NCI-H1048 (cell line): ENCODE results near the gene CNGA2.

Experiments
- DNase-seq: peaks from one replicate; lab custom pipeline; 2025; lab: John Stamatoyannopoulos, UW

CNGA2 gene

GRCh38 chrX:151753313-151754046 lies 18.9 kb downstream of the CNGA2 start:
- no peak for DNase-seq

DNA sequence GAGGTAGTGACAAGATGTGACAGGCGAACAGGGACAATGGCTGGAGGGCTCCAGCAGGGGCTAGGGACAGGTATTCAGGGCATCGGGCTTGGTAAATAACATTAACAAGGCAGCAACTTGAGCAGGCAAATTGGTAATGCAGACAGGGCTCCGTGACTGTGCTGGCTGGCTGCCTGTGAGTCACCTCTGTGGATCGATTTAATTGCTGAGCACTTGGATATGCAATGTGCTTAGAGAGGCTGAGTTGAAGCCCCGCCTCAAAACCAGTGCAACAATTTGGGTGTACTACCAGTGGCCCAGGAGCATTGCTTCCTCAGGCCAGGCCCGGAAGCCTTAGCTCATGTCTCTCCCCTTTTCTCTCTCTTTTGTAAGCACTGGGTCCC lies 19.5 kb downstream of the CNGA2 start:
- no peak for DNase-seq

DNA sequence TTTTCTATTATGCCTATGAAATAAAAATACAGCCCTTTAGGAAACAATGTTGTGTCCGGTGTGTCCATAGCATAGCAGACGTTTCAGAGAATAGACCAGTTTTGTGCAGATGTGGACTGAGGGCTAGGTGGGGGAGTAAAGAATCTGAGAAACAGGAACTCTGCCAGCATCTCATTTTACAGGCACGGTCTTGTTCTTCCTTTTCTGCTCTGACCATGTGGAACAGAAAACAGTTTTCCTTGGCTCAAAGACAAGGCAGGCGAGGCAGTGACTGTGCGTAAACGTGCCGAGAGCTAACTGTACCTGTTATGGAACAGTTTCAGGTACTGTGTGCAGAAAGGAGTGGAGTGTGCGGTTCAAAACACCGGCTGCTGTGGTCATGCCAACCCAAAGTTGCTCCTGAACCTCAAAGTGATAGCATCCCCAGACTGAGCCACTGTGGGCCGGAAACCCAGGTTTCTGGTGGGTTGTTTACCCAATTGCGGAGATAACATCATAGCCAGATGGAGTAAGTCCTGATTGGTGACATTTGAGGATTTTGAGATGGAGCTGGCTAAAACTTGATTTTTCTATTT lies 20.2 kb downstream of the CNGA2 start:
- DNase-seq = no peak

GRCh38 chrX:151759041-151759708 lies 24.6 kb downstream of the CNGA2 start:
- no peak for DNase-seq

DNA sequence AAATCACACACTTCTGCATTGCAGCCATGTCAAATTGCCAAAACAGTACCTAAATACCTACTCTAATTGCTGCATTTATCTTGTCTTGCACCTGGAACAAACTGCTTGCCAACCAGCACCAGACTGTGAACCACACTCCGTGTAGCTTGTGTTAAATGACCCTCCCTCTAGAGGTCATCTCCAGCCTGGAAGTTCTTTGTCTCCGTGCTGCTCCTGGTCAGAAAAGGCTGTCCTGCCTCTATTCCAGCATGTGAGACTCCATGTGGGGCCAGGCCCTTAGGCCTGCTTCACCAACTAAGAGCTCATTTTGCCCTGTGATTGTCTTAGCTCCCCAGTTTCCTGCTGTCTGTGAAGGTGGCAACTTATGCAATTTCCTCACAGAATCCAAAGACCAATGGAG lies 28.3 kb downstream of the CNGA2 start:
- DNase-seq = no peak

GRCh38 chrX:151763711-151764110 lies 29.2 kb downstream of the CNGA2 start:
- no peak for DNase-seq

- no peak for DNase-seq
Measured at GRCh38 chrX:151765026-151765425, 30.5 kb downstream of the CNGA2 start.

- no peak for DNase-seq
Measured at GRCh38 chrX:151771726-151772125, 37.2 kb downstream of the CNGA2 start.

GRCh38 chrX:151773434-151773833 lies 38.9 kb downstream of the CNGA2 start:
- no peak for DNase-seq

DNA sequence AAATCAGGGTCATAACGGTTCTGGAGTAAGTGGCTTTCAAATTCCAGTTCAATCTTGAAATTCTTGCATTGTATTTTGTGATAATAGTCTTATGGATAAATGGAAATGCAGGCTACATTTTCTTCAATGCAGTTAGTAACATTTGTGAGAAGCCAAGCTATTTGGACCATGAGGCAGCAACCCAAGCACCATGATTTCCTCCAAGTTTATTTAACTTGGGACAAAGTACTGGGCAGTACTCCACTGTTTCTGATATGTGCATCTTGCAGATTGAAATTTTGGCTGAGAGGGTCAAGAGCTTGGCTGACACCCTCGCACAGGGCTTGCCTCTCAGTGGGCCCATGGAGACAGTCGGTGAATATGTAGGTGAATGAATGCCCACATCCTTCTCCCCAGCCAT lies 39.9 kb downstream of the CNGA2 start:
- DNase-seq = no peak

- DNase-seq = no peak
Measured at GRCh38 chrX:151776181-151776731, 41.7 kb downstream of the CNGA2 start.

- no peak for DNase-seq
Measured at GRCh38 chrX:151776936-151777335, 42.4 kb downstream of the CNGA2 start.

GRCh38 chrX:151779258-151779657 lies 44.7 kb downstream of the CNGA2 start:
- DNase-seq = no peak

DNA sequence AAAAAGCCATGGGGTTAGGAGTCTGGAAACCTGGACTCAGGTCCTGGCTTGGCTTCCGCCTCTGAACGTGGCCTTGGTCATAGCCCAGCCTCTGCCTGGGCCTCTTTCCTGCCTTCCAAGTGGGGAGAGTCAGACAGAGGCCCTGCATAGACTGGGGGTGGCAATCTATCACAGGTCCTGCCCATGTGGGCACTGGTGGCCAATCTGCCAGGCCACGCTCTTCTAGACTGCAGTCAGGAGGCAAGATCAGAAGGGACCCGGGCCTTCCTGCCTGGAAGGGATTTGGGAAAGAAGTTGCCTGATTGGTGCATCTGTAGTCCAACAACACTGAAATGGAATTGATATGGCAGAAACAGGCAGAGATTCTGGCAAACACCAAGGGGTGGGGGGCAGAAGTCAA lies 46.1 kb downstream of the CNGA2 start:
- DNase-seq = no peak

DNA sequence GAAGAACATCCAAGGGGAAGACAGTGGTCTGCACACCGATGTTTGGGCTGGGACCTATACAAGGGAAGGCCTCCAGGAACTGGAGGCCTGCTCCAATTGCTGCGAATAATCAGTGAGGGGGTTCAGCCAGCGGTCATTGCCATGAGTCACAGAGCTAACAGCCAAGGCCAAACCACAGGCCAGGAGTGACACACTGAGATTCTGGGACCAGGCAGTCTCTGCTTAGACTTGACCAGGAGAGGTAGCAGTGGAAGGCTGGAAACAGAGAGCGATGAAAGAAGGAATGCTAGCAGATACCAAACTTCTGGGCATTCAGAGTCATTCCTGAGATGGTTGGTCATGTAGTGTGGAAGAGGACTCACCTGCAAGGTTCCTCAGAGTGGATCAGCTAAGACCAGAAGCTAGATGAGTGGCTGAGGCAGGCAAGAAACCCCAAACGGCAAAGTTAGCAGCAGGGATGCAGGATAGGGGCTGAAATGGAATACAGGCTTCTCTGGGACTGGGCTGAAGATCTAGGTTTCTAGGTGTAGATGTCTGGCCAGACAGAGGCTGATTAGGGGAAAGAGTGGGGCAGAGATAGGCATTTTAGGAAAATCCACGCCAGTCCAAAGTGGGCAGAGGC lies 54.7 kb downstream of the CNGA2 start:
- DNase-seq = no peak

- no peak for DNase-seq
Measured at GRCh38 chrX:151790481-151791160, 56.1 kb downstream of the CNGA2 start.

DNA sequence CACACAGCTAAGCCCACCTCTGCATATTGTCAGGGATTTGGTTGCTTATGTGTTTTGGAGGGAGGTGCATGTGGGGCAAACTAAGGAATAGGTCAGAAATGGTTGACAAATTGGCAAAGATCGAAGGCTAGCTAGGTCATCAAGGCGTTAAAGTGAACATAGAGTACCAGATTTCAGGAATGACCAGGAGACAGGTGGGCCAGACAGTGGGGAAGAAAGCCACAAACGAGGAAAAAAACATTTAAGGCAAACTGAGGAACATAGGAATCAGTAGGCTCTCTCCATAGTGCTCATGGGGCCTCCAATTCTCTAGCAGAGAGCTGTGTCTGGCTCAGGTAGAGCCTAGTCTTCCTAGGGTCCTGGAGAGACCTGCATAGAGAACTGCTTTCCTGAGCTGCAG lies 57.4 kb downstream of the CNGA2 start:
- DNase-seq = no peak

DNA sequence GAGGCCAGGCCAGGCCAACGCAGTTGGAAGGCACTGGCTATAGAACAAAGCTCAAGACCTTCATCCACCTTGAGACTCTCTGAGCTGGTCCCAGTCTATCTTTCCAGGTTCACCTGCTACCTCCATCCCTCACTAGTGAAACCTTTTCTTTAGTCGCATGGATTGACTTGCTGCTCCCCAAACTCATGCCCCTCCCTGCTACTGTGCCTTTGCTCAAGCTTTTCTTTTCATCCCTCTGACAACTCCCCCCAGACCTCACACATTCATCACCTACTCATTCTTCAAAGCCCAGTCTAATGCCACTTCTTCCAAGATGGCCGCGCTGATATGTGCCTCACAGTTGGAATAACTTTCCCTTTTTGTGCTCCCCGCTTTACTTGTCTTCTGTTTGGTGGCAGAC lies 58.0 kb downstream of the CNGA2 start:
- no peak for DNase-seq

DNA sequence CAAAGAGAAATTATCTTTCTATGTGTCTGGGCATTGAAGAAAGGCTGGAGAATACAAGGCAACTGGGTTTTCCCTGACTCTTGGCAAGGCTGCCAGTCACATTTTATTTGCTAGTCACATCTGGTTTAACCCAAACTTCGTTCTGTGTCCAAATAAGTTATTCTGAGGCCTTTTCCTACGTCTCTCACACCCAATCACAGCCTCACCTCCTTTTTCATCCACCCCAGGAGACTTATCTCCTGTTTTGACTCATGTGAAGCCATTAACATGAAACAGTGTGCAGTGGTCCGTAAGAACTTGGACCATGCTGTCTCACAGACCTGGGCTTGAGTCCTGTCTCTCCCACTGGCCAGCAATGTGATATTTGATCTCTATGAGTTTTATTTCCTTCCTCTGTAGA lies 59.3 kb downstream of the CNGA2 start:
- DNase-seq = no peak
